Body of pancreas (tissue), 4 donors: ENCODE results near the gene TEX13D.

ENCODE experiments used
- POLR2A ChIP-seq, 3 donors: fragments of 450-650 bp; IDR thresholded peaks; one replicate each; pipeline ENCODE4 v1.6.1; 2016; ENCODE audit warnings: antibody characterized with exemption in 3 of 3, mild to moderate bottlenecking in 2 of 3
- TF ChIP-seq, protein P1 (sequence below), 7 experiments: fragments of 450-650 bp in 4 of 7; fragments of 200-600 bp in 3 of 7; sonication (generic) in 3 of 7; IDR thresholded peaks; one replicate each; pipeline ENCODE4 v1.5.1; 2016 to 2019; ENCODE audit warnings: antibody characterized with exemption in 7 of 7

- TF ChIP-seq, protein P1, sequence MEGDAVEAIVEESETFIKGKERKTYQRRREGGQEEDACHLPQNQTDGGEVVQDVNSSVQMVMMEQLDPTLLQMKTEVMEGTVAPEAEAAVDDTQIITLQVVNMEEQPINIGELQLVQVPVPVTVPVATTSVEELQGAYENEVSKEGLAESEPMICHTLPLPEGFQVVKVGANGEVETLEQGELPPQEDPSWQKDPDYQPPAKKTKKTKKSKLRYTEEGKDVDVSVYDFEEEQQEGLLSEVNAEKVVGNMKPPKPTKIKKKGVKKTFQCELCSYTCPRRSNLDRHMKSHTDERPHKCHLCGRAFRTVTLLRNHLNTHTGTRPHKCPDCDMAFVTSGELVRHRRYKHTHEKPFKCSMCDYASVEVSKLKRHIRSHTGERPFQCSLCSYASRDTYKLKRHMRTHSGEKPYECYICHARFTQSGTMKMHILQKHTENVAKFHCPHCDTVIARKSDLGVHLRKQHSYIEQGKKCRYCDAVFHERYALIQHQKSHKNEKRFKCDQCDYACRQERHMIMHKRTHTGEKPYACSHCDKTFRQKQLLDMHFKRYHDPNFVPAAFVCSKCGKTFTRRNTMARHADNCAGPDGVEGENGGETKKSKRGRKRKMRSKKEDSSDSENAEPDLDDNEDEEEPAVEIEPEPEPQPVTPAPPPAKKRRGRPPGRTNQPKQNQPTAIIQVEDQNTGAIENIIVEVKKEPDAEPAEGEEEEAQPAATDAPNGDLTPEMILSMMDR (IDR thresholded peaks at IDR 0.05), result no peak
- TF ChIP-seq POLR2A (IDR thresholded peaks at IDR 0.05), result no peak
Measured at GRCh38 chrX:124341396-124342132, 9.1 kb downstream of the TEX13D start.
